ENCODE data around the gene UAP1L1.
A peak's percentile ranks its signal among the peaks of the same experiment; 100 is the strongest.
"Not testable (repeated sequence)": the region's sequence is repeated elsewhere in the genome, so short reads cannot be mapped to it uniquely, and the experiment has no call there.

UAP1L1 gene, protein sequence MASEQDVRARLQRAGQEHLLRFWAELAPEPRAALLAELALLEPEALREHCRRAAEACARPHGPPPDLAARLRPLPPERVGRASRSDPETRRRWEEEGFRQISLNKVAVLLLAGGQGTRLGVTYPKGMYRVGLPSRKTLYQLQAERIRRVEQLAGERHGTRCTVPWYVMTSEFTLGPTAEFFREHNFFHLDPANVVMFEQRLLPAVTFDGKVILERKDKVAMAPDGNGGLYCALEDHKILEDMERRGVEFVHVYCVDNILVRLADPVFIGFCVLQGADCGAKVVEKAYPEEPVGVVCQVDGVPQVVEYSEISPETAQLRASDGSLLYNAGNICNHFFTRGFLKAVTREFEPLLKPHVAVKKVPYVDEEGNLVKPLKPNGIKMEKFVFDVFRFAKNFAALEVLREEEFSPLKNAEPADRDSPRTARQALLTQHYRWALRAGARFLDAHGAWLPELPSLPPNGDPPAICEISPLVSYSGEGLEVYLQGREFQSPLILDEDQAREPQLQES

DNA sequence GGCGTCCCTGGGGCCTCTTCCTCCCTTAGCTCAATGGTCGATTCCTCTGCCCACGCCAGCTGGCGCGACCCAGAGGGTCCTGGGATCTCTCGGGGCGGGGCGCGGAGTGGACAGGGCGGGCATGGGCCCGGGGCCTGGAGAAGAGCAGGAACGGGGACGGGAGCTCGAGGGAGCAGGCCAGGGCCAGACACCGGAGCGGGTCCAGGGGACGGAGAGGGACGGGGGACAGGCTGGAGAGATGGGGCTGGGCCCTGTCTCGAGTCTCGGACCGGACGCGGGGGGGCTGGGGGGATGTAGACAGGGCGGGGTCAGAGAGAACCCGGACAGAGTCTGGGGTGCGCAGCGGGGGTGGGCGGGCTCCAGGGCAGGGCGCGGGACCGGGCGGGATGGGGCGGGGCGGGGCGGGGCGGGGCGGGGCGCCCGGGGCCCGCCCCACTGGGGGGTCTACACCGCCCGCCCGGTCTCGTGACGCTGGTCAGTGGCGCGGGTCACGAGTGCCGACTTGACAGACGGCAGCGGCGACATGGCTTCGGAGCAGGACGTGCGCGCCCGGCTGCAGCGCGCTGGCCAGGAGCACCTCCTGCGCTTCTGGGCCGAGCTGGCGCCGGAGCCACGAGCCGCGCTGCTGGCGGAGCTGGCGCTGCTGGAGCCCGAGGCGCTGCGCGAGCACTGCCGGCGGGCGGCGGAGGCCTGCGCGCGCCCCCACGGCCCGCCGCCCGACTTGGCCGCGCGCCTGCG is at the start of gene UAP1L1:
Gene UAP1L1 (plus strand): TSS at position 508 of the 738 bp plus-strand sequence. CDS start 16 bp downstream, at position 524.
- DNase-seq = peak; percentile 50

DNA sequence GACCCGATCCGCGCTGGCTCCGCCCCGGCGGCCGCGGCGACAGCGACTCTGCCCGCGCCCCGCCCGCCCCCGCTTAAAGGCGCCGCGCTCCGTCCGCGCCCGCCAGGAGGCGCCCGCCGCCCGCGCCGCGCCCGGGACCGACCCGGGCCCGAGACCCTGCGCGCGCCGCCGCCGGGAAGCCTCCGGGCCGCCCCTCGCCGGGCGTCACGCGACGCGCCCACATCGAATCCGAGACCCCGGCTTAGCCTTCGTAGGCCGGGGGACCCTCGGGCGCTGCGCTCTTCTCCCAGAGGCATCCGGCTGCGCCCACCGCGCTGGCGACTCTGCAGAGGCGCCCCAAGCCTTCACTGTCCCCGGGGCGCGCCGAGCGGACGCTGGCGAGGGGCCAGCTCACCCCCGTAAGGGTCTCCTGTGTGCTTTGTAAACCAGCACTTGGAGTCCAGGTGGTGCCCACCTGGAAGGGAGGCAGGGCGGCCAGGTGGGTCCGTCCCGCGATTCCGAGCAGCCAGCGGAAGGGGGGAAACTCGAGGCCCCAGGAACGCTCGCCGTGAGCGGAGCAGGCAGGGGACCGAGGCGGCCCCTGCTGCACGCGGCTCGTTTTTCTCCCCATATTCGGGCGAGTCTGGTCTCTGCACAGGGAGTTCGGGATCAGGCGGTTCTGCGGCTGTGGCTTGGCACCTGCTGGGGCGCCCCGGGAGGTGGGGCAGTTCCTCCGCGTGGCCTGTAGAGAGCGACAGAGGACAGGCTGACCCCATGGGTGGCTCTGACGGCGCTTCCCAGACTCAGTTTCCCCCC is 48.9 kb upstream of the UAP1L1 start:
- DNase-seq = peak; percentile 76

DNA sequence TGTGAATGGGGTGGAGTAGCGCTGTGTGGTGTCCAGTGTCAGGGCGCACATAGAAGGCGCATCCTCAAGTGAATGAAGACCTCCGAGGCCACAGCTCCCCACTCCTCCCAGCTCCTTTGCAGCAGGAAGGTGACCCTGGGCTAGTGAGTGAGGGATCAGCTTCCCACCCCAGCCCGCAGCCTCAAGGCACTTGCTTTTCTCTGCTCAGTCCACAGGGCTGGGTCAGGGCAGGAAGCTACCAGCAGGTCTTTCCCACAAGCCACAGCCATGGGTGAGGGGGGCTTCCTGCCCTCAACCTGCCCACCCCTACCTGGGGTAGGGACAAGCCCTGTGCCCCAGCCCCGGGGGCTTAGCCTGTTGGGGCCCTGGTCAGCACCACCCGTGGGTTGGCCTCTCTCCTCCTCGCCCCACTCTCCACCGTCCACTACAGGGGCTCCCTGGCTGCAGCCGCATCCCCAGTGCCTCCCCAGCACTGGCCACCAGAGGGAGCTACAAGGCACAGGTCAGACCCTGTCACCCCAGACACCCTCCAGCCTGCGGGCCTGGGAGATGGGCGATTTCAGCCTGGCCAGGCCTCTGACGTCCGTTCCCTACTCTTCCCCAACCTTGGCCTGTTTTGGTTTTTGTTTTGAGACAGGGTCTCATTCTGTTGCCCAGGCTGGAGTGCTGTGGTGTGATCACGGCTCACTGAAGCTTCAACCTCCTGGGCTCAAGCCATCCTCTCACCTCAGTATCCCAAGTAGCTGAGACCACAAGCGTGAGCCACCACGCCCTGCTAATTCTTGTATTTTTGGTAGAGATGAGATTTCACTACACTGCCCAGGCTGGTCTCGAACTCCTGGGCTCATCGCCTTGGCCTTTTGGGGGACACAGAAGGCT is 48.0 kb upstream of the UAP1L1 start:
- peak; percentile 84 for DNase-seq

DNA sequence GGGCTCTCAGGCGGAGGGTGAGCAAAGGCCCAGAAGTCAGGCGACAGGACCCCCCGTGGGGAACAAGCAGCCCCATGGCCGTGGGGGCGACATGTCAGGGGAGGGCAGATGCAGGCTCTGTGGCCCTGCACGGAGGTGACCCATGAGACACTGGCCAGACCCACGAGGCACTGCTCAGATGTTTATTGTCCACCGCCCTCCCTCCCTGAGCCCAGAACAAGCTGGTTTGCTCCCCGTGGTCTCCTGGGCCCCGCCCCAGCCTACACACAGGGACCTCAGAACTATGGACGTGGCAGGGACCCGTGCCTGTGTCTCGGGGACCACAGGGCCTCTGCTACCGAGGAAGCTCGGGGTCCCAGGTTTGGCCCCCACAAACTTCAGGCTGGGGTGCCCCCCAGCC is 47.3 kb upstream of the UAP1L1 start:
- DNase-seq = no peak

DNA sequence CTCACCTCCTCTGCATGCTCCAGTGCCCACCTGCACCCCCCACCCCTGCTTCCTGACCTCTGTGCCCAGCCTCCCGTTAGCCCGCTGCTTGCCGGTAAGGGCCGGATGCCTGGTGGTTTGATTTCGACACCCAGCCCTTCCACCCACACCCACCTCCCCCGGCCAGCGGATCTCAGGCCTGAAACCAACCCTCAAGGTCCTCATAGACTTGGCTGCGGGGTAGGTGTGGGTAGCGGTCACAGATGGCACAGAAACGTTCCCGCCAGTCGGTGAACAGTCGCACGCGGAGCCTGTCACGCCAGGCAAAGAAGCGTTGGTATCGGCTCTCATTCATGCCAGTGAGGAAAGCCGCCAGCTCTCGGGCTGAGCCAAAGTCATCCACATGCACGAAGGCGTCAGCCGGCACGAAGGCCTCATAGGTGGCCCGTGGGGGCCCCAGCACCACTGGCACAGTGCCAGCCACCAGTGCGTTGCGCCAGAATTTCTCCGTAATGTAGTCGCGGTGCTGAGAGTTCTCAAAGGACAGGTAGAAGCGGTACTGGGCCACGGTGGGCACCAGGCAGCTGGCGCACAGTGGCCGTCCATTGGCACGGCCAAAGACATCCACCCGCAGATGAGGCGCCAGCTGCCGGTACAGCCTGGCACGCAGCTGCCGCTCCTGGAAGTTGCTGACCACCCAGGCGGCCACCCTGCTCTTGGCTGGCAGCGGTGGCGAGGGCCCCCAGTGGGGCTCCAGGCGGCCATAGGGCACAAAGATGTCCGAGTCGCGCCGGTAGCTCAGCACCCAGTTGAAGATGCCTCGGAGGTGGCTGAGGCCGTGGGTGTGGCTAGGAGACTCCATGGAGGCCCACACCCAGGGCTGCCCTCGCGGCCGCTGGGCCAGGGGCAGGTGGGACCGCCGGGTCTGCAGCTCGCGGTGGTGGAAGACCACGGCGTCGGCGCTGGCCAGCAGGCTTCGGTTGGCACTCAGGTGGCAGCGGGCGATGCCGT is 46.5 kb upstream of the UAP1L1 start:
- peak; percentile 58 for DNase-seq

DNA sequence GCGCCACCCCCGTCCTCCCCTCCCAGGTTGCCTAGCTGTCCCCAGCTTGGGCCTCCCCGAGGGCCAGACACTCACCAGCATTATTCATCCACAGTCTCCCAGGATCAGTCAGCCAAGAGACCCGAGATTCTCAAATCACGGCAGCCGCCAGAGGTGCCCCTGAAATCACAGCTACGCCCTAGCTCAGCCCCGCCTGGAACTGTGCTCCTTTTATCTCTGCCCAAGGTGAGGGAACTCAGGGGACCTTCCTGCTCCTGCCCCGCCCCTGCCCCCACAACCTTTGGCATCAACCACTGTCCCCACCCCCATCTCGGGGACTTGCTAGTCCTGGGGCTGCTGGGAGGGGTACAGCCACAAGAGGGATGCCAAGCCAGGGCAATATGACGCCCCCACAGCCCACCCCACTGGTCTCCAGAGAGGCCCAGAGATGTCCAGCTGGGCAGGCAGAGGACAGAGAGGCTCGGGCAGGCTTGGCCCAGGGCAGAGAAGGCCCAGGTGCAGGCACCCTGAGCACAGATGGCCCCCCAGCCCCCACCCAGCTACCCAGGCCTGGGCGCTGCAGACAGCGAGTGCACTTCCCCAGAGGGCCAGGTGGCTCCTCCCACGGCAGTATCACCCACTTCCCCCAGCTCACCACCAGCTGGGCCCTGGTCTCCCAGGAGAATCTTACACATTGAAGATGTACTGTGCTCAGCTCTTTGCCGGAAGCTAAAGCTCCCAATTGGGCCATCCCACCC is 45.2 kb upstream of the UAP1L1 start, which contains the start of gene FUT7:
Gene FUT7 (minus strand): TSS at position 185 of the 737 bp plus-strand sequence. CDS start 97 bp downstream, at position 88.
- DNase-seq = peak; percentile 49

DNA sequence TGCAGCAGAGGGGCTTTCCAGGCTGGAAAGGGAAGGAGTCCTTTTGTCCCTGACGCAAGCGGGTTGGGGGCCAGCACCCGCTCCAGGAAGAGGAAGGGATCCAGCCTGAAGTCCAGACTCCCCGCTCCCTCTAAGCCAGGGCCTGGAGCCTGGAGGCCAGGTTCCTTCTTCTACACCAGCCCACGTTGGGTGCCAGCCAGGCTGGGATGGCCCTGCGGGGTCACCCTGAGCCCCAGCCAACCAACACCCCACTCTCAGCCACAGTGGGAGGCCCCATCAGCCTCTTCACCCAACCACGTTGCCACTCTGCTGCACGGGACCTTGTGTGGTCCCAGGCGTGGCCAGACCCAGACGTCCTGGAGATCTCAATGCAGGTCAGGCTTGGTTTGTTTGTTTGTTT is 44.5 kb upstream of the UAP1L1 start:
- no peak for DNase-seq

DNA sequence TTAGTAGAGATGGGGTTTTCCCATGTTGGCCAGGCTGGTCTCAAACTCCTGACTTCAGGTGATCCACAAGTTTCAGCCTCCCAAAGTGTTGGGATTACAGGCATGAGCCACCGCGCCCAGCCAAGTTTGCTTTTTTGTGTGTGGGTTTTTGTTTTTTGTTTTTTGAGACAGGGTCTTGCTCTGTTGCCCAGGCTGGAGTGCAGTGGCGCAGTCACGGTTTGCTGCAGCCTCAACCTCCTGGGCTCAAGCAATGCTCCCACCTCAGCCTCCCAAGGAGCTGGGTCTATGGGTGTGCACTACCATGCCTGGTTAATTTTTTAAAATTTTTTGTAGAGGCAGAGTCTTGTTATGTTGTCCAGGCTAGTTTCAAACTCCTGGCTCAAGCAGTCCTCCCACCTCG is 43.8 kb upstream of the UAP1L1 start:
- not testable (repeated sequence) for DNase-seq

DNA sequence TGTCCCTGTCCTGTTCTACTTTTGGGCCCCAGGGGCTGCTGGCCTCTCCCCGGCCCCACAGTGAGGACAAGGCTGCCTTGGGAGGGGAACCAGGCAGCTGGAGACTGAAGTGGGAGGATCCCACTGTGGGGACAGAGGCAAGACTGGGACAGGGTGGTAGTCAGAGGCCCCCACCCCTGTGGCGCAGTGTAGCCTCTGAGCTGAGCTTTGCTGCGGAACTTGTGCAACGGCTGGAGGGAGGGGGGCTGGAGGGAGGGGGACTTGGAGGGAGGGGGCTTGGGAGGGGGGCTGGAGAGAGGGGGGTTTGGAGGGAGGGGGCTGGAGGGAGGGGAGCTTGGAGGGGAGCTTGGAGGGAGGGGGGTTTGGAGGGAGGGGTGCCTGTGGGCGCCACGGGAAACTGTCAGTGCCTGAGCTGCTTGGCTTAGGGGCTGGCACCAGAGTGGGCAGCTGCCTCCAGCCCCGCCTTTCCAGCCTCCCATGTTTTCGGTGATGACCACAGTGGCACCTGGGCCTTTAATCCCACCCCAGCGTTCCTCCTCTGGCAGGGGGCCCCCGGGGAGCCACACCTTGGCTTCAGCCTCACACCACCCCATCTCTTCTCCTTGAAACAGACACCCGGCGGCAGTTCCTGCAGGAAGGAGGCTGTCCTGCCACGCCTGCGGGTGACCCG is 43.1 kb upstream of the UAP1L1 start:
- no peak for DNase-seq

DNA sequence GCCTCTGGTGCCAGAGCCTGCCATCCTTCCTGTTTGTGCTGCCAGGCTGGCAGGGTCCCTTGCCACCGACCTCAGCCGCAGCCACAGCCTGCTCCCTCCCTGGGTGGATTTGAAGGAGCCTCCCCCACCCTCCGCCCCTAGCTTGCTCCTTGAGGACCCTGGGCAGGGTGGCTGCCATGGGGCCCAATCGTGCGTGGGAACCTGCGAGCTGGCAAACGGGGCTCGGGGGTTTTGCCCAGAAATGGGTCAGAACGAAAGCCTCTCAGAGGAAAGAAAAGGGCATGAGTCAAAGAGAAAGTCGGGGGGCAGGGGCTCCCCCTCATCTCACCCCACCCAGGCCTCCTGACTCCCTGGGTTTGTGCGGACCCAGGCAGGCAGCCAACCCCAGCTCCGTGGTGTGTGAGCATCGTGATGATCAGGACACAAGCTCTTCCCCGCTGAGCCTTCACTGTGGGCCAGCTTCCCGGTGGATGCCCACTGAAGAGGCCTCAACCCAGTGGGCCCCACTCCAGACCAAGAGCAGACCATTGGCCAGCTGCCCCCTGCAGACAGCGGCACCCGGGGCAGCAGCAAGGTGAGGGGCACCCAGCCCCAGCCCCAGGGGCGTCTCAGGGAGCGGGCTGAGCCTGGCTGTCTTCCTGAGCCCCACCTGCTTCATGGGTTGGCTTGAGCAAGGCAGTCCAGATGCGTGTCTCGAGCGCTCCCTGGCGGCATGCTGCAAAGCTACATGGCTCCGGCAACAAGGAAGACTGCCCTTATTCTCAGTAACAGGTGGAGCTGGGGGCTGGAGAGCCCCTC is 42.4 kb upstream of the UAP1L1 start:
- peak; percentile 92 for DNase-seq

DNA sequence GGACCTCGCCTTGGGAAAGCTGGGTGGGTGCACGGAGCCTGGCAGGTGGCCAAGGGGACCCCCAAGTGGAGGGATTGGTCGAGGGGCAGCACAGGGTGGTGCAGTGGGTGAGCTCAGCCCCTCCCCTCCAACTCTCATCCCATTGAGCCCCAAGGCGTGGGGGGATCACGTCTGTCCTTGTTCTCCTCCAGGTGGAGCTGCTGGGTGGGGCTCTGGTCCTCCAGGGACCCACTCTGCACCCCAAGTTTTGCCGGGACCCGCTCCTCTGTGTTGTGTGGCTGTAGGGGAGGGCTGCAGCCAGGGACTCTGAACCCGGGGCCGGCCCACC is 41.8 kb upstream of the UAP1L1 start:
- DNase-seq = no peak

DNA sequence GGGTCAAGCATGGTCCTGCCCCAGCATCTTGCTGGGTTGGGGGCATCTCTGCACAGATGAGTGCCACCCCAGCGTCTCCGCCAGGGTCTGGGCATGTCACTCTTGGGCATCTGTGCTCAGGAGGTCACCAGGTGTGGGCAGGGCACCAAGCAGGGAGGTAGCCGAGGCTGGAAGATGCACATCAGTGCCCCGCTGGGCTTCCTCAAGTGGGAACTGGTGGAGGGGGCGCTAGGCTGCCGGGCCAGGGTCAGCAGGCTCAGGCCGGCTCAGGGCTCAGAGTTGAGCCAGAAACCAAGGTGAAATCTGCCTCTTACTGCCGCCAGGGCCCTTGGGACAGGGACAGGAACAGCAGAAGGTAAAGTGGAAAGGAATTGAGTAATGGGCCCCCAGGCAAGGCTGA is 41.4 kb upstream of the UAP1L1 start:
- no peak for DNase-seq

DNA sequence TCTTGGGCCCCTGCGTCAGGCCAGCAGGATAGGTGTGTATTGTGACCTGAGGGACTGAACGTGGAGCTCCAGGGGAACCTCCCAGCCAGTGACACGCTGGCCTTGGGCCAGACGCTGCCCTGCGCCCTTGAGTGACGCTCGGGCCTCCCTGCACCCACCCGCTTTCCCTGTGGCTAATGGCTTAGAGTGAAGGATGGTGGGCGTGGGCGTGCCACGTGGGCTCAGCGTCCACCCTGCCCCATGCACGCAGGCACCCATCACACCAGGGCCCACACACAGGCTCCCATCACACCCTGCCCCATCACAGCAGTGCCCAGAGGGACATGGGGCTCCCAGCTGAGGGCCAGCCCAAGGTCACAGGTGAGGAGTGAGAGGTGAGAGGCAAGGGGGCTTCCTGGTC is 40.3 kb upstream of the UAP1L1 start:
- no peak for DNase-seq

DNA sequence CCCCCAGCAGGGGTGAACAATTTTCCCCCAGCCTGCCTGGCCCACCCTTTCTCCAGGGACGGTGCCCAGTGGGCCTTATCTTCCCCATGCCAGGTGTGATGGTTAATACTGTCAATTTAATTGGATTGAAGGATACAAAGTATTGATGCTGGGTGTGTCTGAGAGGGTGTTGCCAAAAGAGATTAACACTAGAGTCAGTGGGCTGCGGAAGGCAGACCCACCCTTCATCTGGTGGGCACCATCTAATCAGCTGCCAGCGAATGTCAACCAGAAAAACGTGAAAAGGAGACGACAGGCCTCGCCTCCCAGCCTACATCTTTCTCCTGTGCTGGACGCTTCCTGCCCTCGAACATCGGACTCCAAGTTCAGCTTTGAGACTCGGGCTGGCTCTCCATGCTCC is 39.8 kb upstream of the UAP1L1 start:
- DNase-seq = no peak

DNA sequence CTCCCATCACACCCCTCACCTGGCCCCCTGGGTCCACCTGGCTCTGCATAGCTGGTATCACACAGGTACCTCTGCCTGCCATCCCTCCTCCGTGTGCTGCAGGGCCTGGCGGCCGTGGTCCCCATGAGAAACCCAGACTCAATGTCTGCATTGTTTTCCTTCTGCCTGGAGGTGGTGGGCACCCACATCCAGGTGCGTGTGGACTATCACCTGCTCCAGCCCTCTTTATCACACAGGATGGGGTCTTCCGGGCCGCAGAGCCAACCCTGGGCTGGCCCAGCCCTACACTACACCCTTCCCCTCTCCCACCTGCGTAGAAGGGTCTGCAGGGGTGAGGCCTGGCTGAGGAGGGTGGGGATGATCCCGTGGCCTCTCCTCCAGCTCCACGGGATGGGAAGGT is 38.4 kb upstream of the UAP1L1 start:
- no peak for DNase-seq

DNA sequence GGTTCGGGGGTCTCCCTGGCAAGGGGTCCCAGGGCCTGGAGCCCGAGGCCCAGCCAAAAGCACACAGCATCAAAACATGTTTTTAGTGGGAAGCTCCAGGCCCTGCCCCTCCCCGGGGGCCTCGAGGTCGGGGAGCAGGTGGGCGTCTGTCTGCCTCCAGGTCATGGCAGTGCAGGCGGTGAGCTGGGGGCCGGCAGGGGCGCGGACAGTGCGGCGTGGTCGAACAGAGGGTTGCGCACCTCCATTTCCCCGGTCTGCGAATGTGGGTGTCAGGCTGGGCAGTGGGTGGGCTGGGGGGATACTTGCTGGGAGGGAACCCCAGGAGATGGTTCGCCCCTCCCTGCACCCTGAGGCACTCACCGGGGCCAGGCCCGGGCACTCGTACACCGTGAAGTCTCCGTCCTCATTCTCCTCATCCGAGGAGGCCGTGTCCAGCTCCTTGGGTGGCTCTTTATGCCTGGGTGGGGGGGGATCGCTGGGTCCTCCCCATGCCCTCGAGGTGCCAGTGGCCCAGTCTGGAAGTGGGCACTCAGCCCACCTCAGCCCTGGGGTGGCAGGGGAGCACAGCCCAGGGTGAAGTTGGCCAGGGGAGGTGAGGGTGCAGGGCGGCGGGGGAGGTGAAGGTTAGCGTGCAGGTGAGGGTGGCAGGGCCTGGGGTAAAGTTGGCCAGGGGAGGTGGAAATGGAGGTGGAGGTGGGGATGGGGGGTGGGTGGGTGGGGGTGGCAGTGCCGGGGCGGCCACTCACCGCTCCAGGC is 37.5 kb upstream of the UAP1L1 start:
- no peak for DNase-seq

DNA sequence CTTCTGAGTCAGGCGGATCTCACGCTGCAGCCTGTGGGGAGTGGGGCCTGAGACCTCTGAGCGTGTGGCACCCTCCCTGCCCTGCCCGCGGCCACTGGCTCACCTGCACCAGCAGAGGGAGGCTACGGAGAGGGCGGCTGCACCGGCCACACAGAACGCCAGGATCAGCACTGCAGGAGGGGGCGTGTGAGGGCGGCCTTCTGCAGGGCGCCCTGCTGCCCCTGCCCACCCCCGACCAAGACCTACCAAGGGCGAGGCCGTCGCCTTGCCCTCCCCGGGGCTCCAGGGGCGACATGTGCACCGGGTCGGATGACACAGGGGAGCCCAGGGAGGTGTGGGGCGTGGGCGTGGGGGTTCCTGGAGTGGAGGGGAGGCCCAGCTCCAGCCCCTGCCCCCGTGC is 36.7 kb upstream of the UAP1L1 start:
- no peak for DNase-seq

DNA sequence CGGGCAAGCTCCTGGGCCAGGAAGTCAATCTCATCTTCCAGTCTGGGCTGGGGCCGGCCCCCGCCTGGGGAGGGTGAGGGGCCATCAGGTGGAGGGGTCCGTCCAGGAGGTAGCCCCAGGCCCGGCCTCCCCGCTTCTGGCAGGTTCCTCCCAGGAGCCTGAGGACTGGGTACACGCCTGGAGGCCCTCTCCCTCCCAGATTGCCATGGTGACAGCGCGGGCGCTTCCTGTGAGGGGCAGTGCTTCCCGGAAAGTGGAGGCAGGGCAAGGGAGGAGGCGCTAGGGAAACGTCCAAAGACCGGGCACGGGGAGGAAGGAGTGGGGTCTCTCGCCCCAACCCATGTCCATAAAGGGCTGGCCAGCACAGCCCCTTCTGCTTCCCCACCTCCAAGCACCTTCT is 36.2 kb upstream of the UAP1L1 start:
- DNase-seq = no peak
